LoVo (cell line): ENCODE data around the gene RCL1.
A peak's percentile ranks its signal among the peaks of the same experiment; 100 is the strongest.
"Not testable (repeated sequence)": the region's sequence is repeated elsewhere in the genome, so short reads cannot be mapped to it uniquely, and the experiment has no call there.

Experiments used
- DNase-seq: peaks from one replicate; pipeline ENCODE4 v3.0.0-alpha.2; 2016; ENCODE audit warnings: low spot score

The RCL1 gene

DNA sequence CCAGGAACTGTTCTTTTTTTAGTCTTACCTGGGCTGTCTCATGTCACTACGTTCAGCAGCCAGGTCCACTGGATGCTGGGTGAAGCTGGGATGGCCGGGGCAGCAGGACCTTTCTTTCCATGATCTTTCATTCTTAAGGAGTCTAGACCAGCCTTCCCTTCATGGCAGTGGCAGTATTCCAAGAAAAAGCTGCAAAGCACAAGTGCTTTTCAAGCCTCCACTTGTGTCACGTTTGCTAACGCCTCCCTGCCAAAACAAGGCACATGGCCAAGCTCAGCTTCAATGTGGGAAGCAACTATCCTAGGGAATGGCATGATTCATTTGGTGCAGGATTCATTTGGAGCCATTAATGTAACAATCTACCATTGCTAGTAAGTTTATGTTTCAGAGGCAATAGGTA lies 94.8 kb downstream of the RCL1 start:
- DNase-seq, result no peak

DNA sequence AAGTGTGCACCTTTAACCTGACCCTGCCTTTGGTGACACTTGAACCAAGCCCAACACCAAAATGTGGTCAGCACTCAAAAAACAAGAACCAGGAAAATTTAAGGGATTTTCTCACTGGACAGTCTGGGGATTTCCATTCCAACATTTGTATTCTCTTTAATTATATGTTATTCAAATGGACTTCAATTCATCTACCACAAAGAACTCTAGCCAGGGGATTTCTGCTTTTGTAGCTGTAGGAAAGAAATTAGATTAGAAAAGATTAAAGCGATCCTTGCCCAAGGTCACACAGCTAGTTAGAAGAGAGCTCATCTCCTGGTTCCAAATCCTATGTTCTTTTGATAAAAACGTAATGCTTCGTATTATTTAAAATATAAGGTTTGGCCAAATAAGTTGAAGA lies 97.5 kb downstream of the RCL1 start:
- no peak for DNase-seq

- no peak for DNase-seq
Observed at GRCh38 chr9:4890929-4891328, 98.2 kb downstream of the RCL1 start.

DNA sequence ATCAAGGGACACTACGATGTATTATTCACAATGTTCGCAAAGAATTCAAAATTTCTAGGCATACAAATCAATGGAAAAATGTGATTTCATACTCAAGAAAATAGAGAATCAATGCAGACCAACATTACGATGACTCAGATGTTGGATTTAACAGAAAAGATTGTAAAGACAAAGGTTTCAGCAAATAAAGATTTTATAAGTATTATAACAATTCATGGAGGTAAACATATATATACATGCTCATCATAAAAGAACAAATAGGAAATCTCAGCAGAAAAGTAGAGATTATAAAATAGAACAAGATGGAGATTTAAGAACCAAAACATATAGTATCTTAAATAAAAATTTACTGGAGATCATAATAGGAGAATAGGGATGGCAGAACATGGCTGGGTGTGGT lies 98.9 kb downstream of the RCL1 start:
- DNase-seq, result no peak

- DNase-seq, result no peak
Observed at GRCh38 chr9:4892501-4893194, 99.9 kb downstream of the RCL1 start.

DNA sequence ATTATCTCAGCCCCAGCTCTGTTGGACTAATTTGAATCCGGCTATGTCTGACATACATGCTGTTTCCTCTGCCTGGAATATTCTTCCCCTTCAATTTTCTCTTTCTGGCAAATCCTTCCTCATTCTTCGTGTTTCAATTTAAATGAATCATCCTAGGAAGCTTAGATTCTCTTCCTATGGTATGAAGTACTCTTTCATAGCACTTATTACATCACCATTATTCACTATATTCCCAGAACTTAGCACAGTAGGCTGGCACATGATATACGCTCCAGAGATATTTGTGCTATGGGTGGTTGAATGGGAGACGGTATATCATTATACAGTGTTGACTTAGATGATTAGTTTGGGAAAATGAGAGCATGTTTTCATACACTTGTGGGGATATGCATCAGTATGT lies 101.3 kb downstream of the RCL1 start:
- no peak for DNase-seq

GRCh38 chr9:4899853-4900252 lies 107.1 kb downstream of the RCL1 start:
- DNase-seq, result not testable (repeated sequence)

DNA sequence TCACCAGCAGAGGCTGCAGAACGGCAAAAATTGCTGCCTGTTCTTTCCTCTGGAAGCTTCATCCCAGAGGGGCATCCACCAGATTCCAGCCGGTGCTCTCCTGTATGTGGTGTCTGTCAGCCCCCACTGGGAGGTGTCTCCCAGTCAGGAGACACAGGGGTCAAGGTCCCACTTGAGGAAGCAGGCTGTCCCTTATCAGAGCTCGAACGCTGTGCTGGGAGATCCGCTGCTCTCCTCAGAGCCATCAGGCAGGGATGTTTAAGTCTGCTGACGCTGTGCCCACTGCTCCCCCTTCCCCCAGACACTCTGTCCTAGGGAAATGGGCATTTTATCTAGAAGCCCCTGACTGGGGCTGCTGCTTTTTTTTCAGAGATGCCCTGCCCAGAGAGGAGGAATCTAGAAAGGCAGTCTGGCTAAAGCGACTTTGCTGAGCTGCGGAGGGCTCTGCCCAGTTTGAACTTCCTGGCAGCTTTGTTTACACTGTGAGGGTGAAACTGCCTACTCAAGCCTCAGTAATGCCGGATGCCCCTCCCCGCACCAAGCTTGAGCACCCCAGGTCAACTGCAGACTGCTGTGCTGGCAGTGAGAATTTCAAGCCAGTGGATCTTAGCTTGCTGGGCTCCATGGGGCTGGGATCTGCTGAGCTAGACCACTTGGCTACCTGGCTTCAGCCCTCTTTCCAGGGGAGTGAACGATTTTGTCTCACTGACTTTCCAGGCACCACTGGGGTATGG lies 108.8 kb downstream of the RCL1 start:
- peak; percentile 47 for DNase-seq

GRCh38 chr9:4902135-4902475 lies 109.4 kb downstream of the RCL1 start:
- no peak for DNase-seq

DNA sequence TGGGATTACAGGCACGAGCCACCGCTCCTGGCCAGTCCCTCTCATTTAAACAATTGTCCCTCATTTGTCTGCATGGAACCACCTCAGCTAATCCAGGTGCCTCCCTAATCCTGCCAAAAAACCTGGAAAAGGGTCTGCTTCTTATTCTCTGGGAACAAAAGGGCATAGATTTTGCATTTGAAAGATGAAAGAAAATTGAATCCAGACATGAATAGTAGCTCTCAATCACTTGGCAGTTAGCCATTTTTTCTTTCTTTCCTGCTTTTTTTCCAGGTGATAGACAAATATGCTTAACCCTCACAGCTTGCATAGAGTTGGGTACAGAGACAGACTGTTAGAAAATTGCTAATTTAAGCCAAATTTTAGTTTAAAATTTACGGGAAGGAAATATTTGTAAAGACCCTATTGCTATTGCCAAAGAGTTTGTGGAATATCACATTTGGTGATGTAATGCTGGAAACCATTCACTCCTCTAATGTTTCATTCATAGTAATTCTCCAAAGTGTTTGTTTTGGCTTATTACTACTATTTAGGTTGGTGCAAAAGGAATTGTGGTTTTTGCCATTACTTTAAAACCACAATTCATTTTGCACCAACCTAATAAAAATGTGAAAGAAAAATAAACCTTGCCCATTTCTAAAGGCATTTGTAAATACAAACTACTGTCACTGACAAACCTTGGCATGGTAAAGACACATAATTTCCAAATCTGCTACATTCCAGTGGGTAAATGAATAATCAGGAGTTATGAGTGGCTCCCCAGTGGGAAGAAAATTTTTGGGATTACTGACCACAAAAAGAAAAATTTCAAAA lies 111.8 kb downstream of the RCL1 start:
- no peak for DNase-seq

- no peak for DNase-seq
Observed at GRCh38 chr9:4905135-4905490, 112.4 kb downstream of the RCL1 start.
